SJCRH30 (cell line): ENCODE results near the gene QSOX1. TPM values are rescaled to one million over a fixed set of nuclear protein-coding genes. Genes with fewer than 3 reads are reported as not detected.

Source experiments
- DNase-seq, 2 experiments: peaks; one replicate each; pipeline ENCODE4 v3.0.0-alpha.2; 2015 to 2020
- H3K27ac ChIP-seq: fragments of 250-450 bp; sonication (Bioruptor Pico); 2 replicates; pipeline ENCODE4 v1.5.1; 2020; ENCODE audit warnings: mild to moderate bottlenecking, moderate library complexity
- H3K27me3 ChIP-seq: fragments of 250-450 bp; sonication (Bioruptor Pico); 2 replicates; pipeline ENCODE4 v1.5.1; 2020; ENCODE audit warnings: mild to moderate bottlenecking, moderate library complexity
- H3K36me3 ChIP-seq: fragments of 250-450 bp; sonication (Bioruptor Pico); 2 replicates; pipeline ENCODE4 v1.5.1; 2020; ENCODE audit warnings: mild to moderate bottlenecking, moderate library complexity
- H3K4me1 ChIP-seq: fragments of 250-450 bp; sonication (Bioruptor Pico); 2 replicates; pipeline ENCODE4 v1.5.1; 2020; ENCODE audit warnings: mild to moderate bottlenecking, moderate library complexity
- H3K4me3 ChIP-seq: fragments of 250-450 bp; sonication (Bioruptor Pico); 2 replicates; pipeline ENCODE4 v1.5.1; 2020; ENCODE audit warnings: mild to moderate bottlenecking, moderate library complexity
- H3K9me3 ChIP-seq: fragments of 250-450 bp; sonication (Bioruptor Pico); replicated peaks from 2 replicates; pipeline ENCODE4 v1.5.1; 2020; ENCODE audit warnings: mild to moderate bottlenecking, moderate library complexity
- total RNA-seq: library from RNA; depleted of rRNA; stranded (reverse); fragments of >200 nt; shearing (Covaris generic); gene quantifications from 2 replicates; pipeline ENCODE4 v1.2.3, GENCODE V29; 2014

QSOX1 gene
- total RNA-seq, 1 experiment from 2014 or later: 9.8 TPM

GRCh38 chr1:180158149-180159147 lies 3.8 kb downstream of the QSOX1 start:
- Histone ChIP-seq H3K27me3 (no peaks in the 10 kb centered on the region), H3K27ac (no peak overlapping the region), H3K9me3 (no peaks in the 10 kb centered on the region), H3K36me3 (no peaks in the 10 kb centered on the region), H3K4me3 (no peak overlapping the region), H3K4me1 (no peaks in the 10 kb centered on the region)
- DNase-seq: no peak

GRCh38 chr1:180160357-180160756 lies 5.7 kb downstream of the QSOX1 start:
- Histone ChIP-seq H3K4me3 (no peak overlapping the region), H3K27ac (no peak overlapping the region), H3K4me1 (no peaks in the 10 kb centered on the region), H3K36me3 (no peaks in the 10 kb centered on the region), H3K9me3 (no peaks in the 10 kb centered on the region), H3K27me3 (no peaks in the 10 kb centered on the region)
- DNase-seq: no peak

- DNase-seq: no peak
- Histone ChIP-seq H3K27ac (no peak overlapping the region), H3K9me3 (no peaks in the 10 kb centered on the region), H3K27me3 (no peaks in the 10 kb centered on the region), H3K4me1 (no peaks in the 10 kb centered on the region), H3K36me3 (no peaks in the 10 kb centered on the region), H3K4me3 (no peak overlapping the region)
Measured at GRCh38 chr1:180163041-180163440, 8.4 kb downstream of the QSOX1 start.

GRCh38 chr1:180165096-180165495 lies 10.4 kb downstream of the QSOX1 start:
- DNase-seq: no peak
- Histone ChIP-seq H3K36me3 (no peaks in the 10 kb centered on the region), H3K27me3 (no peaks in the 10 kb centered on the region), H3K9me3 (no peaks in the 10 kb centered on the region), H3K27ac (no peak overlapping the region), H3K4me1 (no peaks in the 10 kb centered on the region), H3K4me3 (no peak overlapping the region)

- Histone ChIP-seq H3K4me1 (no peaks in the 10 kb centered on the region), H3K36me3 (no peaks in the 10 kb centered on the region), H3K27ac (no peak overlapping the region)
Measured at GRCh38 chr1:180165509-180166435, 11.1 kb downstream of the QSOX1 start.

GRCh38 chr1:180166436-180166800 lies 11.7 kb downstream of the QSOX1 start:
- no peaks in the 10 kb centered on the region for H3K4me1 ChIP-seq
- no peaks in the 10 kb centered on the region for H3K36me3 ChIP-seq
- no peak overlapping the region for H3K4me3 ChIP-seq
- H3K27ac ChIP-seq: no peak overlapping the region
- DNase-seq: no peak
- H3K27me3 ChIP-seq: no peaks in the 10 kb centered on the region
- no peaks in the 10 kb centered on the region for H3K9me3 ChIP-seq

More at GRCh38 chr1:180165509-180166435, 11.1 kb downstream of the QSOX1 start:
- Histone ChIP-seq H3K27me3 (no peaks in the 10 kb centered on the region), H3K9me3 (no peaks in the 10 kb centered on the region), H3K4me3 (no peak overlapping the region)
- DNase-seq: no peak

GRCh38 chr1:180167021-180167701 lies 12.5 kb downstream of the QSOX1 start:
- H3K9me3 ChIP-seq: no peaks in the 10 kb centered on the region
- H3K27ac ChIP-seq: no peak overlapping the region
- no peaks in the 10 kb centered on the region for H3K4me1 ChIP-seq
- DNase-seq: no peak
- H3K27me3 ChIP-seq: no peaks in the 10 kb centered on the region
- H3K4me3 ChIP-seq: no peak overlapping the region
- no peaks in the 10 kb centered on the region for H3K36me3 ChIP-seq

GRCh38 chr1:180167721-180168467 lies 13.2 kb downstream of the QSOX1 start:
- Histone ChIP-seq H3K27me3 (no peaks in the 10 kb centered on the region), H3K36me3 (no peaks in the 10 kb centered on the region), H3K9me3 (no peaks in the 10 kb centered on the region), H3K27ac (no peak overlapping the region), H3K4me1 (no peaks in the 10 kb centered on the region), H3K4me3 (no peak overlapping the region)
- no peak for DNase-seq

- Histone ChIP-seq H3K27ac (no peak overlapping the region), H3K9me3 (no peaks in the 10 kb centered on the region), H3K4me1 (no peaks in the 10 kb centered on the region), H3K4me3 (no peak overlapping the region), H3K27me3 (no peaks in the 10 kb centered on the region), H3K36me3 (no peaks in the 10 kb centered on the region)
- DNase-seq: peak; percentile 56 to 58
Measured at GRCh38 chr1:180168786-180169639, 14.3 kb downstream of the QSOX1 start.

- Histone ChIP-seq H3K36me3 (no peaks in the 10 kb centered on the region), H3K27me3 (no peaks in the 10 kb centered on the region), H3K27ac (no peak overlapping the region), H3K4me3 (no peak overlapping the region), H3K4me1 (no peaks in the 10 kb centered on the region), H3K9me3 (no peaks in the 10 kb centered on the region)
- no peak for DNase-seq
Measured at GRCh38 chr1:180169640-180170195, 15.0 kb downstream of the QSOX1 start.

- no peaks in the 10 kb centered on the region for H3K36me3 ChIP-seq
- no peak overlapping the region for H3K4me3 ChIP-seq
- H3K4me1 ChIP-seq: no peaks in the 10 kb centered on the region
- no peaks in the 10 kb centered on the region for H3K9me3 ChIP-seq
- no peaks in the 10 kb centered on the region for H3K27me3 ChIP-seq
- no peak overlapping the region for H3K27ac ChIP-seq
- DNase-seq: no peak
Measured at GRCh38 chr1:180170546-180171151, 16.0 kb downstream of the QSOX1 start.

- Histone ChIP-seq H3K9me3 (no peaks in the 10 kb centered on the region), H3K36me3 (no peaks in the 10 kb centered on the region), H3K4me1 (no peaks in the 10 kb centered on the region), H3K27ac (no peak overlapping the region), H3K27me3 (no peaks in the 10 kb centered on the region), H3K4me3 (no peak overlapping the region)
- DNase-seq: no peak
Measured at GRCh38 chr1:180171691-180172090, 17.0 kb downstream of the QSOX1 start.

GRCh38 chr1:180173451-180173850 lies 18.8 kb downstream of the QSOX1 start:
- no peak for DNase-seq
- Histone ChIP-seq H3K9me3 (no peaks in the 10 kb centered on the region), H3K4me1 (0 out of 2 replicates have a peak, but pooled peaks cover under 1% of the 10 kb centered on the region), H3K4me3 (no peak overlapping the region), H3K27me3 (no peaks in the 10 kb centered on the region), H3K36me3 (no peaks in the 10 kb centered on the region), H3K27ac (no peak overlapping the region)
